ENCODE results near the gene CREB5.

The CREB5 gene

GRCh38 chr7:28748346-28748745, 336.0 kb downstream of the CREB5 start:
- no peak for DNase-seq (ENCODE audit: low spot score)

DNA sequence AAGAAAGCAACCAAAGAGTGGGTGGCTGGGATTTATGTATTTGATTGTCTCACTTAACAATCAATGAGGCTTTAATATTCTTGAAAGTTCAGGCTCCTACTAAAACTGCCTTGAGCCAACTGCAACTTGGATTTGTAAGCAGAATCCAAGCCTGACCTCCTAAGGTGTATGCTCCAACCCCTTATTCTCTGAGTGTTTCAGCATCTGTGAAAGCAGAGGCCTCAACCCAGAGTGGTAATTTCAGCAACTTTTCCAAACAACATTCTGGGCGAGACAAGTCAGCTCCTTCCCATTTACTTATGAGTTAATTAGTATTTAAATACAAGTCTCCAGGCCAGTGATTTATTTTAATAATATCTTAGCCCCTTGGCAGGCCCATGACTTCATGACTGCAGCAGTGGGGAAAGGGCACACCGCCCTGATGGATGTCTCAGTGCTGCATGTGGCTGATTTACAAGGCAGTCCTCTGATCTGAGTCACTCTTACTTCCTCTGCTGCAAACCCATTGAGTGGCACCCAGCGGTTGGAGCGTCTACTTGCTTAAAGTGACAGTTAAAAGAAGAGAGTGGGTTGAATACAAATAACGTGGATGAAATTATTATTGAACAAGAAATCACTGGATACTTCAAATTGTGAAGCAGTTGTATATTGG, 336.7 kb downstream of the CREB5 start:
- DNase-seq (ENCODE audit: low spot score), result no peak

DNA sequence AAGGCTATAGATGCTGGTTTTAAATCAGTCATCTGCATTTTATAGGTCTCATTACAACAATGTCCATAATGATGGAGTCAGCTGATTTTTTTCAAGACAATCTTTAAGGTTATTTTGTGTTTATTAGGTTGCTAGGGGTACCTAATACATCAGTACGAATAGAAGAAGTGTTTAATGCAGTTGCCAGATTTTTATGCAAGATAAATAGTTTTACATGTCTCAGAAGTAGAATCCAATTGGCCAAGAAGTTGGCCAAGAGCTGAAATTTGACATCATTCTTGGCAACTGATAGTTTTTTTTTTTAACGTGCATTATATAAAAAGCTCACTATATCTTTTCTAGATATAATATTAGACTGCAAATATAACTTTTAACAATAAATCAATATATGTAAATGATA, 337.3 kb downstream of the CREB5 start:
- no peak for DNase-seq (ENCODE audit: low spot score)

- no peak for DNase-seq (ENCODE audit: low spot score)
Observed at GRCh38 chr7:28750981-28751380, 338.7 kb downstream of the CREB5 start.

GRCh38 chr7:28753613-28754012, 341.3 kb downstream of the CREB5 start:
- no peak for DNase-seq (ENCODE audit: low spot score)

DNA sequence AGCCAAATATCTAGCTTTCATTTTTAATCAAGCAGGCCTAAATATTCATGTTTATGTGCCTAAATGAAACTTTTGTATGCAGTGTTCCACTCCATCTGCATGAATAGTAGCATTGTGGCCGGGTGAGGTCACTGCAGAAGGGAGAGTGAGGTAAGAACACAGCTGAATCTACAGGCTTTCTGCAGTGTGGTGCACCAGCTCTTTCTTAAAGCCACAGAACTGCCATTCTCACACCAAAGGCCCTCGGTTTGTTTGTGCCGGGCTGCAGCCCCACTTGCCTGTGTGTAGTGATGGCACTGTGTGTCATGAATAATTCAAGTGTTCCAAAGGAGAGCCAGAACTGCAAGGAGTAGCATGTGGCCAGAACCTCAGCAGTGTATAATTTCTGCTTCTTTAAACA, 341.7 kb downstream of the CREB5 start:
- DNase-seq (ENCODE audit: low spot score), result no peak

- no peak for DNase-seq (ENCODE audit: low spot score)
Observed at GRCh38 chr7:28754447-28754846, 342.1 kb downstream of the CREB5 start.

- DNase-seq (ENCODE audit: low spot score), result no peak
Observed at GRCh38 chr7:28755255-28755654, 342.9 kb downstream of the CREB5 start.

- DNase-seq (ENCODE audit: low spot score), result no peak
Observed at GRCh38 chr7:28758186-28758585, 345.9 kb downstream of the CREB5 start.

DNA sequence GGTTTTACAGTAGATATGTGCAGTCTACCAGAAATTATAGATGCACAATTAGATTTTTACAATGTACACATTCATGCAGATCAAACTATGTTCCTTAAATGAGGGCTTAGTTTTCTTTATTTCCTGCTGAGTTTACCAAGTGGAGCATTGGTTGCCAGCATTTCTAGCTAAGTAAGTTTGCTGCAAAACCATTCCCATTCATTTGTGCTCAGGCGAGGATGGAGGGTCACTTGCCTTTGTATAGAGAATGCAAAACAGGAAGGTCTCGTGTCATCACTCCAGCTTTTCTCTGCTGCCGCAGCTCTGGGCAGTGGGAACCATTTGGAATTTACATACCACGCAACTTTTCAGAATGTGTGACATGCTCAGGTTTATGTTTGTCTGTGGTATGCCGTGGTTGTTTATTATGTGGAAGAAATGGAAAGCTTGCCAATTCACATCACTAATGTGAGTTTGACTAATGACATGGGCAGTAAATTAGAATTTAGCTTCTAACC, 347.2 kb downstream of the CREB5 start:
- DNase-seq (ENCODE audit: low spot score), result no peak

- no peak for DNase-seq (ENCODE audit: low spot score)
Observed at GRCh38 chr7:28761505-28761904, 349.2 kb downstream of the CREB5 start.

- DNase-seq (ENCODE audit: low spot score), result no peak
Observed at GRCh38 chr7:28762651-28763050, 350.3 kb downstream of the CREB5 start.

DNA sequence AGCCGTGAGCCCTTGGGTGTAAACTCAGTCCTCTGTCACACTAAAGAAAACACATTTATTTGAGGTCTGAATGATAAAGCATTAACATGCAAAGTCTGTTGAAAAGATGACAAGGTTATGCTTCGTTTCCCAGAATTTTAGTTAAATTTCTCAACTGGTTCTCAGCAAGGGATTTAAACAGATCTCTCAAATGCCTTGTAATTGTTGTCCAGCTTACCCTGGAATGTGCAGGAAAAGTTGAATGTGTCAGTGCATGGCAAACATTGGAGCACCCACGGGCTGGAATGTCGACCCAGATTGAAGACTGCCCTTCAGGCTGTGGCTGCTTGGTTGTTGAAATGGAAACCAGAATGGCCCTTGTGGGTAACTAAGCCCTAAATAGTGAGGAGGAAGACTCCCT, 354.0 kb downstream of the CREB5 start:
- DNase-seq (ENCODE audit: low spot score), result no peak

- DNase-seq (ENCODE audit: low spot score), result no peak
Observed at GRCh38 chr7:28767356-28767755, 355.0 kb downstream of the CREB5 start.

DNA sequence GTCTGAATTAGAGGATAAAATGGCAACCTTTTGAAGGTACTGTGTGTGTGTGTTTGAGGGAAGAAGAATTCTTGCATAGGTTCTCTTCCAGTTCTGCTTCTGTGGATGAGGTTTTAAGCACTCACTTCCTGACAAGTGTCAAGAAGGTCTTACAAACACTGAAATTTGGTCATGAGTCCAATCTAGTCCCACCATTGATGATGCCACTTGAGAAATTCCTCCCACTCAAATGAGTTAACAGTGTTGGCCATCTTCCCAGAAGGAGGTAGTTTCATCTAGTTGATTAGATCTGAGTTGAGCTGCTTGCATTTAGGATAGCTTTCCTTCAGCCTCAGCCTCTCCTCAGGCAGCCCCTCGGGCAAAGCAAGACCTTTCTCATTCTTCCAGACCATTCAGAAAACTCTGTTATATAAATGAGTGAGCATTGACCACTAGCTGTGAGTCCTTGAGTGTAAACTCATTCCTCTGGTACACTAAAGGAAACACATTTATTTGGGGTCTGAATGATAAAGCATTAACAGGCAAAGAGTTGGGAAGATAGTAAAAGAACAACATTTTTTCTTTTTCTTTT, 356.3 kb downstream of the CREB5 start:
- DNase-seq (ENCODE audit: low spot score), result no peak

DNA sequence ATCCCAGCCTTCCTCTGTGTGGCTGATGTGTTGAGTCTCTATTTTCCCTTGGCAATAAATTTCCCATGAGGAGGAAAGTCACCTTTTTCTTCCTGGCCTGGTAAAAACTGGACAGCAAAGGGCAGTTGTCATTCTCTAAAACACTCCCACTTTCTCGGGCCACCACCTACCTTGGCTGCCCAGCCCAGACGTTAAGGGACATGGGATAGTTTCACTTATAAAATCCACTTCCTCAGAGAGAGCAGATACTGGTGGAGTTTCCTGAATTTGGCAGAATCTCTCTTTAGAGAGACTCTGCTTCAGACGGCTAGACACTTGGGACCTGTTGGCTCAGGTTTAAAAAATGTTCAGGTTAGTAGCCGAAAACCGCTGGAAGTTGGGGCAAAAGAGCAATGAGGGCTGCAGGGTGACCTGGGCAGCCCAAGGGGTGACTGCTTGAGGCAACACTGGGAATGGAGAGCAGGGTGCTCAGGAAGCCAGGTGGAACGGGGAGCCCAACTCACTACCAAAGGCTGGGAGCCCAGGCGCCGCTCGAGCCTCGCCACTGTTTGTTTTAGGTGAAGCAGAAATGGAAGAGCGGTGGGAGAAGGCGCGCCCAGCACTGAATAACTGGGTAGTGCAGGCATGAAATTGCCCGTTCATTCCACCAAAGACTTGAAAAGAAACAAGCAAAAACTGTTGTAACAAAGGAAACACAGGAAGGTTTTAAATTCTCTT, 359.7 kb downstream of the CREB5 start:
- no peak for DNase-seq (ENCODE audit: low spot score)

DNA sequence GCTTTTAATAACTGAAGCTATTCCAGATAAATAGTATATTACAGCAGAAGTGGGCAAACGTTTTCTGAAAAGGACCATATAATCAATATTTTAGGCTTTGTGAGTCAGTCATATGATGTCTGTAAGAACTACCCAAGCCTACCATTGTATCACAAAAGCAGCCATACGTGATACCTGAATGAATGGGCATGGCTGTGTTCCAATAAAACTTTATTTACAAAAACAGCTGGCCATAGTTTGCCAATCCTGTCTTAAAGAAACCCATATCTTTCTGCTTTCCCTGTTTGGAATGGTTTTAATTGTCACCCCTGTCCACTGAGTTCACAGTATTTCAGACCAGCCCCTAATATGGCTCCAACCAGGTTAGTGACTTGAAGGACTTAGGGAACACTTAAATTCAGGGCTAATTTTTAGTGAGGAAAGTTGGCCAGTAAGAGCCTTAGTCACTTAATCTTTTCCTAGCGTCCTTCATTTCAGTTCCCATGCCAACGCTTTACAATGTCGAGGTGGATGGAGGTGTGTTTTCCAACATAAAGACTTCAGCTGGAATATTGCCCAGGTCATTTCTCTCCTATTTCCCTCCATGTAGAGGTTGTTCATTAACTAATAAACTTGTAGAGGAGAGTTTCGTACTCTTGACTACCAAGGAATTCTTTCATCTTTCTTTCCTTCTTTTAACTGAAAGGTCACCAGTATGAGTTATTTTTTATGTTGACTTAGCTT, 361.3 kb downstream of the CREB5 start:
- DNase-seq (ENCODE audit: low spot score), result no peak

DNA sequence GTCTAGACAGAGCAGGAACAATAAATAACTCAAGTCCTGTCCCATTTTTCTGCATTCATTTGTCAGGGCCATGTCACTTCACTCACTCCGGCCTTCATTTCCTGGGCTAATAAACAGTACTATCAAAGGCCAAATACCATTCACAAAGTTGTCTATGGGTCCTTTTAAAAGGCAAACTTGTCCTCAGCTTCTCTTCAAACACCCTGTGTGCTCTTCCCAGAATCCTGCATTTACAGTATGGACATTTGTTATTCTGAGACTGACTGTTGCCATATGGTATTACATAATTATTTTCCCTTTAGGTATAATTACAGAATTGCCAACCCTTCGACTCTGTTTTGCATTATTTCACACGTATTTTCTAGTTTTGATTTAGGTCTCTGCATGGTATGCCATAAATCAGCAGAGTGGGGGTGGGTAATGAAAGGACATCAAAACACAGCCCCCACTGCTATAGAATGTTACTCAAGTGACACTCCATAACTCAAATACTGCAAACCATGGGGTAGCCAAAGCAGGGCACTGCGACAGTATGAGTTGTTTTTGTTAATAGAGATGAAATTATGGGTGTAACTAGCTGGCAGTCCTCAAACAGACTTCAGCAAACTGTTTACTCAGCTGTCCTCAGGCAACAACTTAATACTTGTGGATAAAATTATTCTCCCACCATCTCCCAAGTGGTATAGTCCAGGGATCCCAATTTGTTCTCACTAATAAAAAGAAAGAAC, 362.1 kb downstream of the CREB5 start:
- DNase-seq (ENCODE audit: low spot score), result no peak

- no peak for DNase-seq (ENCODE audit: low spot score)
Observed at GRCh38 chr7:28776463-28777157, 364.3 kb downstream of the CREB5 start.

DNA sequence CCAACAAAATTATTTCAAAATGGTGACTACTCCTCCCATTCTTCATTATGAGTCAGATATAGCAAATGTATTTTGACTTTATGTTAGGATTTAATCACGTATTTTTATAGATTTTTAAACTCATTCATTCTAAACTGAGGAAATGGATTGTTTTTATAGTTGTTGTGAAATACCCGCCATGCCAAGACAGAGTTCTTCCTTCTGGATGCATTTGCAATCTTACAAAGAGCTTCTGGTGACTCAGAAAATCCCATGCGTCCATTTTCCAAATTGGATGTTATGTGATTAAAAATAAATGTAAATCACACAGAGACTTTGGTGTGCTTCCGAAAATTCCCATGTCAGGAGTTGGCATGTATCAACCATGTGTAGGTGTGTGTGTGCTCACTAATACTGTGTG, 366.5 kb downstream of the CREB5 start:
- no peak for DNase-seq (ENCODE audit: low spot score)

DNA sequence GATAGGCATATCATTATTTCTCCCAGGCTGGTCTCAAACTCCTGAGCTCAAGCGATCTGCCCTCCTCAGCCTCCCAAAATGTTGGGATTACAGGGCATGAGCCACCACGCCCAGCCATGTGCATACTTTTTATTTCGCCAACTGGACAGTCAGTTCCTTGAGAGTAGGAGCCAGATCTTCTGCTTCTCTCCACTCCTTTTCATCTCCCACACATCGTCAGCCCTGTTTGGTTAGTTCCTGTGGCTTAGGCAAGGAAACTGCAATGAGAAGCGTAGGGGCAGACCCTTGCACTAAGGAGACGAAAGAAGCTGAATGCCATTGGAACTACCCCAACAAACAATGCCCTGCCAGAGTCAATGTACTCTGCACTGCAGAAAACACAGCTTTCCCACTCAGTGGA, 367.6 kb downstream of the CREB5 start:
- no peak for DNase-seq (ENCODE audit: low spot score)

Data from hematopoietic multipotent progenitor cell treated with erythropoietin and hydrocortisone succinate and interleukin-3 and kit ligand, for 17 days (in vitro differentiated cells).